Measurements from ENCODE around the gene STK32C. TPM values are rescaled to one million over a fixed set of nuclear protein-coding genes. Genes with fewer than 3 reads are reported as not detected.

The STK32C gene
- total RNA-seq, 2 donors from 2014 or later: 7.2 to 21.5 TPM

DNA sequence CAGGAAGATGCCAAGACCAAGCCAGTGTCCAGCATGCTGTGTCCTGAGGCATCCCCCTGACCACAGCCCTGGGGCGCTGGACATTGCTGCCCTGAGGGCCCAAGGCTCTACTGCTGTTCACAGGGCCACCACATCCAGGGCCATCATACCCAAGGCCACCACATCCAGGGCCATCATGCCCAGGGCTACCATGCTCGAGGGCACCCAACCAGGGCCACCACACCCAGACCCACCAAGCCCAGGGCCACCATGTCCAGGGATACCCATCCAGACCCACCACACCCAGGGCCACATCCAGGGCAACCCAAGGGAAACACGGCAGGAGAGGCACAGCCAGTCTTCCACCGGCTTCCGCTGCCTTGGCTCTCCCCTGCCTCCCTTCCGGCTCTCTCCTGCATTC lies 17.1 kb downstream of the STK32C start:
- Histone ChIP-seq H3K27me3 (replicated peaks; ENCODE audit: insufficient read depth) (no peaks in the 10 kb centered on the region), H3K27ac (no peak overlapping the region), H3K4me1 (replicated peaks) (no peaks in the 10 kb centered on the region), H3K9me3 (no peaks in the 10 kb centered on the region), H3K36me3 (no peaks in the 10 kb centered on the region), H3K4me3 (no peak overlapping the region)
- TF ChIP-seq POLR2A (IDR thresholded peaks at IDR 0.05) (no peak), POLR2AphosphoS5 (IDR thresholded peaks at IDR 0.05) (no peak)
- TF ChIP-seq, protein P1, sequence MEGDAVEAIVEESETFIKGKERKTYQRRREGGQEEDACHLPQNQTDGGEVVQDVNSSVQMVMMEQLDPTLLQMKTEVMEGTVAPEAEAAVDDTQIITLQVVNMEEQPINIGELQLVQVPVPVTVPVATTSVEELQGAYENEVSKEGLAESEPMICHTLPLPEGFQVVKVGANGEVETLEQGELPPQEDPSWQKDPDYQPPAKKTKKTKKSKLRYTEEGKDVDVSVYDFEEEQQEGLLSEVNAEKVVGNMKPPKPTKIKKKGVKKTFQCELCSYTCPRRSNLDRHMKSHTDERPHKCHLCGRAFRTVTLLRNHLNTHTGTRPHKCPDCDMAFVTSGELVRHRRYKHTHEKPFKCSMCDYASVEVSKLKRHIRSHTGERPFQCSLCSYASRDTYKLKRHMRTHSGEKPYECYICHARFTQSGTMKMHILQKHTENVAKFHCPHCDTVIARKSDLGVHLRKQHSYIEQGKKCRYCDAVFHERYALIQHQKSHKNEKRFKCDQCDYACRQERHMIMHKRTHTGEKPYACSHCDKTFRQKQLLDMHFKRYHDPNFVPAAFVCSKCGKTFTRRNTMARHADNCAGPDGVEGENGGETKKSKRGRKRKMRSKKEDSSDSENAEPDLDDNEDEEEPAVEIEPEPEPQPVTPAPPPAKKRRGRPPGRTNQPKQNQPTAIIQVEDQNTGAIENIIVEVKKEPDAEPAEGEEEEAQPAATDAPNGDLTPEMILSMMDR (IDR thresholded peaks at IDR 0.05): no peak
- DNase-seq (ENCODE audit: low spot score): no peak
- intact Hi-C loops (cut with DNase I): no loop called here
- WGBS: 98% methylated on average over 6 of the region's 6 CpGs

DNA sequence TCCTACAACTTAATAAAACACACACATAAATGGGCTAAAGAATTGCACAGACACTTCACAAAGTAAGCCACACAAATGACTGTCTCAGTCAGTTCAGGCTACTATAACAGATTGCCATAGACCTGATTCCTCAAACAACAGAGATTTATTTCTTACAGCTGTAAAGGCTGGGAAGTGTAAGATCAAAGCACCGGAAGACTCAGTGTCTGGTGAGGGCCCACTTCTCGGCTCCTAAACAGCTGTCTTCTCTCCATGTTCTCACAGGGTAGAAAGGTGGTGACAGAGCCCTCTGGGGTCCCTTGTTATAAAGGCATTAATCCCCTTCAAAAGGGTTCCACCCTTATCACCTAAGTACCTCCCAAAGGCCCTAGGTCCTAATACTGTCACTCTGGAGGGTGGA lies 18.3 kb downstream of the STK32C start:
- Histone ChIP-seq H3K9me3 (no peaks in the 10 kb centered on the region), H3K27me3 (replicated peaks; ENCODE audit: insufficient read depth) (no peaks in the 10 kb centered on the region), H3K27ac (no peak overlapping the region), H3K4me3 (no peak overlapping the region), H3K36me3 (no peaks in the 10 kb centered on the region), H3K4me1 (replicated peaks) (no peaks in the 10 kb centered on the region)
- no peak for DNase-seq (ENCODE audit: low spot score)
- TF ChIP-seq, protein P1 (IDR thresholded peaks at IDR 0.05): no peak
- TF ChIP-seq POLR2A (IDR thresholded peaks at IDR 0.05) (no peak), POLR2AphosphoS5 (IDR thresholded peaks at IDR 0.05) (no peak)
- 66% methylated on average over 2 of the region's 2 CpGs for WGBS
- intact Hi-C loops (cut with DNase I): no loop called here

DNA sequence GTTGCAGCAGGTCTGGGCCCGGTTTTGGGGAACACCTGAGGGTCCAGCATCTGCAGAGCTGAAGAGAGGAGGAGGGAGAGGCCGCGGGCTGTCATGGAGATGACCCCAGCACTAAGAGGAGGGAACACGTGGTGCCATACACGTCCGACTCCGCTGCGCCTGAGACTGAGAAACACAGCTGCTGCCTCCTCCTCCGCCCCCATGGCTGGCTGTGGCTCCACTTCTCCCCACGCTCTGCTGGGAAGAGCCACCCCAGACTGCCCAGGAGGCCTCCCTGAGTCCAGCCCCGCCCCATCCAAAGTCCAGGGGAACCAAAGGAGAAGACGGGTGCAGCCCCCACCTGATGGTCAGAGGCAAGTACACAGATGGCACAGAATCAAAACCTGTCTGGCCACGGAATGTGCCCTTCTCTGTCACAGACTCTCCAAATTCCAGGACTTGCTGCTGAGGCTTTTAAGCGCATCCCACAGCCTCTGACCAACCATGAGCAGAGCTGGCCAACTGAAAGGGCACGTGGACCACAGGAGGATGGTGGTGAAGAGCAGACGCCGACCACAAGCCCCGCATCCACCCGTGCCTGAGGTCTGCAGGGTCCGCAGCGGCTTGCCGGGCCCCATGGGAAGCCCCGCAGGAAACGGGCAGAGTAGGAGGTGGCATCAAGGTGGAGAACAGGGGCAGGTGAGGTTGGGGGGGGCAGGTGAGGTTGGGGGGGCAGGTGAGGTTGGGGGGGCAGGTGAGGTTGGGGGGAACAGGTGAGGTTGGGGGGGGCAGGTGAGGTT lies 24.0 kb downstream of the STK32C start:
- no peak overlapping the region for H3K4me3 ChIP-seq
- no peaks in the 10 kb centered on the region for H3K27me3 ChIP-seq (replicated peaks; ENCODE audit: insufficient read depth)
- no peaks in the 10 kb centered on the region for H3K9me3 ChIP-seq
- 56% methylated on average over 24 of the region's 24 CpGs for WGBS
- H3K27ac ChIP-seq: no peak overlapping the region
- H3K36me3 ChIP-seq: no peaks in the 10 kb centered on the region
- H3K4me1 ChIP-seq (replicated peaks): no peaks in the 10 kb centered on the region
- TF ChIP-seq, protein P1 (IDR thresholded peaks at IDR 0.05): no peak
- TF ChIP-seq POLR2A (IDR thresholded peaks at IDR 0.05) (no peak), POLR2AphosphoS5 (IDR thresholded peaks at IDR 0.05) (no peak)
- intact Hi-C loops (cut with DNase I): no loop called here
- no peak for DNase-seq (ENCODE audit: low spot score)

DNA sequence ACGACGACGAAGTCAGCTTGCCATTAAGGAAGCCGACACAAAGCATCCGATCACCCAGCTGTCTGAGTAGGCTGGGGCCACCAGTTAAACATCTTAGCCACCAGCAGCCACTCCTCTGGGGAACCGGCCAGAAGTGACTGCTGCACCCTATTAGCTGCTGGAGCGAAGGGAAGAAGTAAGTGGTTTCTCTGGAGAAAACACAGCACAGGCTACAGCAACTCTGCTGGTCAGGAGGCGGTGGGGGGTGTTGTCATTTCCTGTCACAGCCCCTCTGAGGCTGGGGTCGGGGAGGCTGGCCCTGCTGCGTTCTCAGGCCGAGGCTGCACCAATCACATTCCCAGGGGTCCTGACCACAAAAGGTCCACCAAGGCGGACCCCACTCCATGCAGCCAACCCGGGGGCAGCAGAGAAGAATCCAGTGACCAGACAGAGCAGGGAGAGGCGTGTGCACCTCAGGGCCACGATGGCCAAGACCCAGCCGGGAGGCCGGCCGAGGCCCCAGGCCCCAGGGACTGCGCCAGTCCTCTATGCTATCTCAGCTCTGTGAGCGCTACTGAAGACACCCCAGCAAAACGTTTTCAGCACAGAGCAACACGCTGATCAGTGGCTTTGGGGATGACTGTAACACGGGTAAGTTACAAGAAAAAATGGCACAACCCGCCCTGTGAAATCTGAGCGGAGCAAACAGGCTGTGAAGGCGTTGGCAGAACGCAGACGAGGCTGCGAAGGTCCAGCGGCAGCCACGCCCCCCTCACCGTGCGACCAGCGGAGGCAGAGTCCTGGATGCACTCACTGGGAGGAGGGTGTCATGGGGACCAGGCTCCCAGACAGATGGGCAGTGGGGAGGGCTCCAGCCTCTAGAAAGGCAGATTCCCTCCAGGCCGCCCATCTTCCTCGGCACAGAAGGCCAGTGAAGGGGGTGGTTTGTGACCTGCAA lies 24.8 kb downstream of the STK32C start:
- 39% methylated on average over 29 of the region's 36 CpGs for WGBS
- H3K27ac ChIP-seq: no peak overlapping the region
- no peaks in the 10 kb centered on the region for H3K27me3 ChIP-seq (replicated peaks; ENCODE audit: insufficient read depth)
- DNase-seq (ENCODE audit: low spot score): no peak
- intact Hi-C loops (cut with DNase I): no loop called here
- TF ChIP-seq, protein P1 (IDR thresholded peaks at IDR 0.05): no peak
- no peak for TF ChIP-seq POLR2A (IDR thresholded peaks at IDR 0.05)
- TF ChIP-seq POLR2AphosphoS5 (IDR thresholded peaks at IDR 0.05): no peak
- no peaks in the 10 kb centered on the region for H3K36me3 ChIP-seq
- no peaks in the 10 kb centered on the region for H3K4me1 ChIP-seq (replicated peaks)
- H3K9me3 ChIP-seq: no peaks in the 10 kb centered on the region
- H3K4me3 ChIP-seq: no peak overlapping the region

Data from prostate gland (tissue), 2 donors.